HG03460 (cell line): ENCODE data around the gene CRACR2A.

Source experiments
- ATAC-seq: cut with Tn5 transposase; IDR thresholded peaks from one replicate; pipeline ENCODE4 v1.9.1; 2021; ENCODE audit not compliant: unreplicated experiment

The CRACR2A gene

GRCh38 chr12:3692616-3693365, 60.1 kb downstream of the CRACR2A start:
- ATAC-seq, result no peak

DNA sequence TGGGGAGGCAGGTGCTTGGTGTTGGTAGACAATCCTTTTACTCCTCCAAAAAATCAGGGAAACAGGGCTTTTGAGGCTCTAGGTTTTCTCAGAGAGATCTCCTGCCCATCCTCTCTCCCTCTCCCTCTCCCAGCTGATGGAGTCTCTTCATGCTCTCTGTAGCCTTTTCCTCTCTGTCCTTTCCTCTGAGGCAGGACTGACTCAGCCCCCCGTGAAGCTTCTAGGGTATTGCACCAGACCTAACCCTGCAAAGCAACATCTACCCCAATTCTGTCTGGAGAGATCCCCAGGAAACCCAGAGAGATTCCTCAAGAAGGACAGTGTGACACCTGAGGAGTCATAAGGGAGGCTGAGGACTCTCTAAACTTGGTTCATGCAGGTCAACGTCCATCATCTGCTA, 66.4 kb downstream of the CRACR2A start:
- no peak for ATAC-seq

GRCh38 chr12:3685830-3686229, 67.1 kb downstream of the CRACR2A start:
- no peak for ATAC-seq

DNA sequence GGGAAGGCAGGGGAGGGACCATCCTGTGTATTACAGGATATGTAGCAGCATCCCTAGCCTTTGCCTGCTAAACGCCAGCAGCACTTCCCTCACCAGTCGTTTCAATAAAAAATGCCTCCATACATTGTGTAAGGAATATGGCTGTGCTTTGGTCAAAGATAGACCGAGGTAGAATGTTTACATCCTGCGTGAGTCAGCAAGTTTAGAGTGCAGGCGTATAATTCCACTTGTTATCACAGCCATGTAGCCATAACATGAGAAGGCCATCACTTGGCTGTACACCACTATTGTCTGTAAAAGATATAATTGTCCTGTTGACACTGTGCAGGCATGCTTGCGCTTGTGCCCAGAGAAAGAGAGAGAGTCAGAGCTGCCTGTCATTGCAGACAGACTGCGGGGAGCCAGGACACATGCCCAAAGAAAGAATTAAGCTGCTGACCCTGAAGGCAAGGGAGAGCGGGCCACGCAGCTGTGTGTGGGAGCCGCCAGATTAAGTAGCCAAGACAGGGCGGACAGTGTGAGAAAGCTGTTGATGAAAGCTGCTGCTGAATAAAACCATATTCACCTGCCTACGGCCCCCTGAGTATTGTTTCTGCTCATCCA, 68.4 kb downstream of the CRACR2A start:
- ATAC-seq, result no peak

DNA sequence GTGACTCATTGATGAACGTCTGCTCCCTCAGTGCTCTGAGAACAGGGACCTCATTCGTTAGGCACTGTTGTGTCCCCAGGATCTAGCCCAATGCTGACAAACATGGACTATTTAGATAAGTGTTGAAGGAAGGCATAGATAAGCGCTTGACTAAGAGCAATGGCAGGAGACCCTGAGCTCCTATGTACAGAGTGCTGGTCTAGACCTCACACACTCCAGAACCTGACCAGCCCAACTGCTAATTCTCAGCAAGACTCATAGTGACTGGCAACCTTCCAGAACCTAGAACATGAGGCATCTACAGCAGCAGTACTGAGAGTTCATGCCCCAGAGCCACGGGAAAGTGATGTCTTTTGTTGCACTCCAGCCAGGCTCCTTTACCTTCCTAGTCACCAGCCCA, 69.2 kb downstream of the CRACR2A start:
- ATAC-seq, result no peak

GRCh38 chr12:3681595-3682061, 71.3 kb downstream of the CRACR2A start:
- ATAC-seq, result no peak

GRCh38 chr12:3680919-3681594, 71.9 kb downstream of the CRACR2A start:
- no peak for ATAC-seq

DNA sequence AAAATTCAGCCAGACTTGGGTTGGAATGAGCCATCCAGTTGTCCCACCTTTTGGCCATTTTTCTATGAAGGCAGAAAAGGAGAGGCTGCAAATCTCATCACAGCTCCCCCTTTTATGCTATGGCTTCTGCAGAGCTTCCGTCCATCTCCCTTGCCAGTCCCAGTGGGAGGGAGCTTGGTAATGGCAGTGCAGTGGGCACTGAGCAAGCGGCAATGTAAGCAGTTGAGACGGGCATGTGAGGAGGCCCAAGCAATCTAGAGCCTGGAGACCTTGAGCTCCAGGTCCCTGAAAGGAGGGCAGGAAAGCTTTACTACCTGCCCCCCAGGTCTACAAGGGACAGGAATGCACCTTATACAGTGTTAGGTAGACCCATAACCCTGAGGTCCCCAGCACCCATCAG, 73.1 kb downstream of the CRACR2A start:
- no peak for ATAC-seq

GRCh38 chr12:3677609-3678008, 75.3 kb downstream of the CRACR2A start:
- ATAC-seq, result no peak

GRCh38 chr12:3673981-3674708, 78.8 kb downstream of the CRACR2A start:
- ATAC-seq, result no peak

DNA sequence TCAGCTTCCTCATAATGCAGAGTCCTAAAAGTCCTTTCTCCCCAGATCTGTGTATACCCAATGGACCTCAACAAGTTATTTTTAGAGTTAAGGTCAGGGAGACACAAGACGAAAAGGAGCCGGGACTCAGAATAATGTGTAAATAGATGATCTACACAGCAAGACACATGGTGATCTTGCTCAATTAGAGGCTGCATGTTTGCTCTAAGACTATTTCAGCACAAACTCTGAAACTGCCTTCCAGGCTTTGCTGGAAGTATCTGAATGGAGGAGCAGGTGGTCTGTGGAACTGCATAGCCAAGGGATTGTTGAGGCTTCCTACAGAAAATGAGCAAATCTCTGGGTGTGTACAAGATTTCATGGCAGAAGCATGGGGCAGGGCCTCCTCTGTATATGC, 80.8 kb downstream of the CRACR2A start:
- ATAC-seq, result no peak

- ATAC-seq, result no peak
Measured at GRCh38 chr12:3671330-3672112, 81.4 kb downstream of the CRACR2A start.

- no peak for ATAC-seq
Measured at GRCh38 chr12:3670083-3670620, 82.8 kb downstream of the CRACR2A start.

DNA sequence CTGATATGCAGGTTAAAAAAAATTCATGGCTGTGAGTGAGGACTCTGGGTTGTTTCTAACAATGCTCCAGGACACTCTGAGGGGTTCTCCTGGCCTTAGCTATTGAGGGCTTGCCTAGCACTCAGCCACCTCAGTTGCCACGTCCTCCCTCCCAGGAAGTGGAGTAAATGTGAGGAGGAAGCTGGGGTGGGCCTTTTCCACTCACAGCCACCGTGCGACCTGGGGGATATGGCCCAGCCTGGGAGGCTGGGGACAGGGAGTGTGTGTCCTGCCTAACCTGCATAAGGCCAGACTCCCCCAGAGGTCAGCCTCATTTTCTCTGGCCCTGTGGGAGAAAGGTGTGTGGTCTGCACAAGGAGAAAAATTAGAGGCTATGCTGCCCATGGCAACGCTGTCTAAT, 83.3 kb downstream of the CRACR2A start:
- ATAC-seq, result no peak

DNA sequence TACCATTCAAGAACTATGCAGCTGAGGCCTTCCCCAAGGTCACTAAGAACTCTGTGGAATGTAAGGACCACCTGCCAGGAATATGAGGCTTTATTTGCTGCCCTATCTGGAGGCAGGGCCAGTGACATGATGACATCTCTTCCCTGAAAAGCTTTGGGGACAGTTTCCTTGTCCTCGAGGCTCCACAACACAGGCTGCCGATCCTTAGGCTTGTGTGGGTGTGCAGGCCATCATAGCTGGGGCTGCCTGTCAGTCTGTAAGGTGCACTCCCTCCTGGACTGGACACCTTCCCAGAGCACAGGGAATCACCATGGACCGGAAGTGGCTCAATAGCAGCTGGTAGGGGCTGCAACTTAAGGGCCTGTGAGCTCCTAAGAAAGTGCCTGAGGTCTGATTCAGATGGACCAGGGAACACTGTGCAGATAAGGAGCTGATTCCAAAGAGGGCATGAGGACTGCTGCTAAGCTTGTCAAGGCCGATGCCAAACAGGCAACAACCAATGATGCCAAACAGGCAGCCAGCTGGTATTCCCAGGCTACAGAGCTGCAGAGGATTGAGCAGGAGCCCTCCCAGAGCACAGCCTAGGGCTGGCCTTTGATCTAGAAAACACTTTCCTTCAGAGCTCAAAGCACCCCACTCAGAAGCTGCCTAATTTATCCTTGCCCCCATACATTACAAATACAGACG, 84.3 kb downstream of the CRACR2A start:
- no peak for ATAC-seq

DNA sequence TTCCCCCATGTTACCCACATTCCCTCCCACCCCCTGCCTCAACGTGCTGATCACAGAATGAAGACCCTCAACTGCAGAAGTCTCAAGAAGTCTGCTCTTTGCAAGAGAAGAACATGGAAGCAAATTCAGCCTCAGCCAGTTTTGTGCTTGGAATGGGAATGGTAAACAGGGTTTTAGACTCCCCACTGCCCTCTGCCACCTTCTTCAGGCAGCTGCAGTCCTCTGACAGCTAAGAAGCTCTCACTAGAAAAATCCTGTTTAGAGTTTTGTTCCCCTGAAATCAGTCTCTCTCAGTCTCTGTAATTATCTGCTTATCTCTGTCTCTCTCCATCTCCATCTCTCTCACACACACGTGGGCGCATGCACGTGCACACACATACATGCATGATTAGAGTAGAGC, 85.4 kb downstream of the CRACR2A start:
- no peak for ATAC-seq

DNA sequence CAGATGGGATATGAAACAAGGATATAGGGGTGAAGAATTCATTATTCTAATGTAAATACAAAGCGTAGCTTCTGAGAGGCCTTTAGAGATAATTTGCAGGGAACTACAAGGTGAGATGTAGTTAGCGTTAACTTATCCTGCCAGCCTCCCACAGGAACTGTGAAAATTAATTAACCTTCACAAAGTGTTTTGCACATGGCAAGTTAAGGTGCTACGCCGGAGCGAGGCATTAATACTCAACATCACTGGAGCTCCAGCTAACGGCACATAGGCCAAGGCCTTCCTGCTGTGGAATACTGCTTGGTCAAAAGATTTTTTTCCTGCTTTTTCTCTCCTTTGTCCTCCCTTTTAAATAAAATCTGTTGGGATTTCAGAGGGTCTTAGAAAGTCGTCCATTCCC, 86.5 kb downstream of the CRACR2A start:
- ATAC-seq, result no peak

DNA sequence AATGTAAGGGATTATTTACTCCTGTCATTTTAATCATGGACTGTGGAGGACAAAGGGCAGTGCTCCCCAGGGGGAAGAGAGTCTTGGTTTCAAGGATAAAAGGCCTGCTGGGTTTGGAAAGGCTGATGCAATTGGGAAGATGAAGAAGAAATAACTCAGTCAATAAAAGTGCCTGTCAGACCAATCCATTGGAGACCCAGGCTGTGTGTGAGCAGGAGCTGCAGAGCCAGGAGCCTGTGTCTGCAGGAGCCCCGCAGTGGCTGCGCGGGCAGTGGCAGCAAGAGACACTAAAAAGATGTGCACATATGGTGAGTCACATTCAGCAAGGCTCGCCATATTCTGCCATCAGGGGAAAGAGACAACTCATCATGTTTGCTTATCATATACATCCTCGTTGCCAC, 90.4 kb downstream of the CRACR2A start:
- ATAC-seq, result no peak

GRCh38 chr12:3661028-3661427, 91.9 kb downstream of the CRACR2A start:
- ATAC-seq, result no peak
